ENCODE results near the gene AOPEP.
A peak's percentile ranks its signal among the peaks of the same experiment; 100 is the strongest.

DNA sequence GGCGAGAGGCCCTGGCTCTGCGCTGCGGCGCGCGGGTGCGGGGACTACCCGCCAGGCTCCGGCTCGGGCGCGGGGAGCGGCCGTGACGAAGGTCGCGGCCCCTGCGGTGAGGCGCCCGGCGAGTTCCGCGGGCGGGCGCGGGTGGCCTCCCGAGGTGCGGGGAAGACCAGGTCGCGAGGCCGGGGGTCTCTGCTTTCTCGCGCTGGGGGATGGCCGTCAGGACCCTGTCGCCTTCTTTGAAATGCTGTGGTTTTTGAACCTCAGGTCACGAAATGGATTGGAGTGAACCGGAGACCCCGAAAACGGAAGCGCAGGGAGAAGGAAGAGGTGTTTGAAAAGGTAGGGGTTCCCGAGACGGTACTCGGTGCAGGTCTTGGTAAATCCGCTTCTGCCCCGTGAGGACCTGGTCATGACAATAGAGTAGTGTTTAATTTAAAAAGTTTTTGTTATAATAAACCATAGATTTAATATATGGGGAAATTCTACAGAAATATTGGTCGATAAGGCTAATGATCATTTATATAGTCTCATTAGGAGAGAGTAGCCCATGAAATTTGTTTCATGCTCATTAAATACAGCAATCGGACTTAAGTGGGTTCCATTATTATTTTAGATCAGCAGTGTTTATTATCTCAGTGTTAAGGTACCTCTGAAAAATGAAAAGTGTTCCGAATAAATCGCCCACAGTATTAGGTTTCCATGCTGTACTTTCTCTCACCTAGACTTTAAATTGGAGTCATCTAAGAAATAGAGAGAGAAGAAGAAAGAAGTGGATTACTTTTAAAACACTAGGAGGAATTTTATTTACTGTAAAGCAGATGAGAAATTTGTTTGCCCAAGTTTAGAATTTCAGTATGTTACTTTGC, 279.0 kb downstream of the AOPEP start:
- TF ChIP-seq CTCF (IDR thresholded peaks at IDR 0.05) (no peak), POLR2A (IDR thresholded peaks at IDR 0.05) (peak in 1 of 3 donors; percentile 18)
